ENCODE measurements around the gene PALLD. TPM values are rescaled to one million over a fixed set of nuclear protein-coding genes. Genes with fewer than 3 reads are reported as not detected.

Gene PALLD
- polyA plus RNA-seq, 1 donor (not counting 4 experiments of a cell fraction or from before 2014, with no cell fraction given), result 136 TPM

DNA sequence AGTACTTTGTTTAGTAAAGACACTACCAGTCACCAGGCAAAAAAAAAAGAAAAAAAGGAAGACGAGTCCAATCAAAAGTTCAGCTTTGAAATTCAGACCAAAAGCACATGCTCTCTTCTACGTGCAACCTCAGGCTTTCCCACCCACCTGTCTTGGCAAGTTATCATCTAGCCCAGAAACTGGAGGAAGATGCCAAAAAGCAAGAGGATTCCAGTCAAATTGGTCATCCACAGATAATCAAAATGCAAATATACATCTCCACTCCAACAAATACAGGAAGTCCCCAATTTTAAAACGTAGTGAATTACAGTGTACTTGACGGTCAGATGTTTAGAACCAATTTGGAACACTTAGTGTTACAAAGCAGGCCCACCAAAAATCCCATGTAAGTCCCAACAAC lies 96.5 kb downstream of the PALLD start:
- peaks cover 42% of the 10 kb centered on the region for H3K4me1 ChIP-seq (ENCODE audit: control insufficient read depth, extremely low read depth, insufficient read depth, low read length)
- H2AFZ ChIP-seq (ENCODE audit: control insufficient read depth, low read length), result no peak overlapping the region
- no peaks in the 10 kb centered on the region for H3K9me3 ChIP-seq (ENCODE audit: control insufficient read depth, low read depth, low read length)
- DNase-seq (ENCODE audit: low read depth, low spot score) (no peak), FAIRE-seq (peak; percentile 79)
- TF ChIP-seq, protein P1, sequence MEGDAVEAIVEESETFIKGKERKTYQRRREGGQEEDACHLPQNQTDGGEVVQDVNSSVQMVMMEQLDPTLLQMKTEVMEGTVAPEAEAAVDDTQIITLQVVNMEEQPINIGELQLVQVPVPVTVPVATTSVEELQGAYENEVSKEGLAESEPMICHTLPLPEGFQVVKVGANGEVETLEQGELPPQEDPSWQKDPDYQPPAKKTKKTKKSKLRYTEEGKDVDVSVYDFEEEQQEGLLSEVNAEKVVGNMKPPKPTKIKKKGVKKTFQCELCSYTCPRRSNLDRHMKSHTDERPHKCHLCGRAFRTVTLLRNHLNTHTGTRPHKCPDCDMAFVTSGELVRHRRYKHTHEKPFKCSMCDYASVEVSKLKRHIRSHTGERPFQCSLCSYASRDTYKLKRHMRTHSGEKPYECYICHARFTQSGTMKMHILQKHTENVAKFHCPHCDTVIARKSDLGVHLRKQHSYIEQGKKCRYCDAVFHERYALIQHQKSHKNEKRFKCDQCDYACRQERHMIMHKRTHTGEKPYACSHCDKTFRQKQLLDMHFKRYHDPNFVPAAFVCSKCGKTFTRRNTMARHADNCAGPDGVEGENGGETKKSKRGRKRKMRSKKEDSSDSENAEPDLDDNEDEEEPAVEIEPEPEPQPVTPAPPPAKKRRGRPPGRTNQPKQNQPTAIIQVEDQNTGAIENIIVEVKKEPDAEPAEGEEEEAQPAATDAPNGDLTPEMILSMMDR (optimal IDR thresholded peaks at IDR 0.05 in 1 of 3, IDR thresholded peaks at IDR 0.05 in 1 of 3, conservative IDR thresholded peaks at IDR 0.05 in 1 of 3; ENCODE audit: extremely low read depth in 1 of 3, insufficient read depth in 2 of 3, low read length in 3 of 3), result no peak
- no peak for TF ChIP-seq EZH2 (IDR thresholded peaks at IDR 0.05; ENCODE audit: low read length)
- peak overlapping the region; percentile 35 for H3K9ac ChIP-seq (ENCODE audit: control insufficient read depth, extremely low read depth, insufficient read depth, low read length)
- no peaks in the 10 kb centered on the region for H3K36me3 ChIP-seq (ENCODE audit: control insufficient read depth in 2 of 2, extremely low read depth in 1 of 2, insufficient read depth in 2 of 2, low read length in 2 of 2)
- H3K9me1 ChIP-seq (ENCODE audit: control insufficient read depth, extremely low read depth, insufficient read depth, low read length), result no peaks in the 10 kb centered on the region
- H3K27ac ChIP-seq (ENCODE audit: control insufficient read depth, insufficient read depth, low read length), result peak overlapping the region; percentile 74
- H3K4me3 ChIP-seq (ENCODE audit: control insufficient read depth in 2 of 3, extremely low read depth in 1 of 3, insufficient read depth in 2 of 3, low read depth in 1 of 3, low read length in 3 of 3), result no peak overlapping the region
- no peaks in the 10 kb centered on the region for H3K79me2 ChIP-seq (ENCODE audit: control insufficient read depth, insufficient read depth, low read length)
- no peaks in the 10 kb centered on the region for H3K27me3 ChIP-seq (ENCODE audit: control insufficient read depth, extremely low read depth, insufficient read depth, low read length)
- H3K4me2 ChIP-seq (ENCODE audit: control insufficient read depth, extremely low read depth, insufficient read depth, low read depth, low read length), result peak overlapping the region; percentile 22
- no peaks in the 10 kb centered on the region for H4K20me1 ChIP-seq (ENCODE audit: control insufficient read depth, extremely low read depth, insufficient read depth, low read length)
- dilution Hi-C loops (cut with MboI; ENCODE audit: extremely low pct_ligation_motif_present, low sequenced_read_pairs), result no loop called here

DNA sequence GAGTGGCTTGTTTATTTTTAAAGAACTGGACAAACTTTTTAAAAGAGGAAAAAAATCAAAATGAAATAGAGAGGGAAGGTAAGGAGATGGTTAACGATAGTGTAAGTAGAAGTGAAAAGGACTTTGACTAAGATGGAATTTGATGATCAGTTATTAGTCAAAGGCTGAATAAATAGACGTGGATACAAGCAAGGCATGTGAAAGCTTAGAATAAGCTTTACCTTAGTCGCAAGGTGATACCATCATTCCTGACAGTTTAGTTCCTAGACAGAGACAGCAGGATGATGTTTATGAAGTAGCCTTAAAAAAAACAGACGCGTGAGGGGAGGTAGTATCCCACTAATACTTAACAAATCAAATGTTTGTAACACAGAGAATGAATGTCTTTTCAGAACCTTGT lies 97.3 kb downstream of the PALLD start:
- Histone ChIP-seq H4K20me1 (ENCODE audit: control insufficient read depth, extremely low read depth, insufficient read depth, low read length) (no peaks in the 10 kb centered on the region), H3K4me1 (ENCODE audit: control insufficient read depth, extremely low read depth, insufficient read depth, low read length) (peaks cover 38% of the 10 kb centered on the region), H2AFZ (ENCODE audit: control insufficient read depth, low read length) (peak overlapping the region; percentile 51), H3K27me3 (ENCODE audit: control insufficient read depth, extremely low read depth, insufficient read depth, low read length) (no peaks in the 10 kb centered on the region), H3K9me3 (ENCODE audit: control insufficient read depth, low read depth, low read length) (no peaks in the 10 kb centered on the region), H3K36me3 (ENCODE audit: control insufficient read depth in 2 of 2, extremely low read depth in 1 of 2, insufficient read depth in 2 of 2, low read length in 2 of 2) (no peaks in the 10 kb centered on the region), H3K27ac (ENCODE audit: control insufficient read depth, insufficient read depth, low read length) (peak overlapping the region; percentile 74), H3K4me3 (ENCODE audit: control insufficient read depth in 2 of 3, extremely low read depth in 1 of 3, insufficient read depth in 2 of 3, low read depth in 1 of 3, low read length in 3 of 3) (no peak overlapping the region), H3K79me2 (ENCODE audit: control insufficient read depth, insufficient read depth, low read length) (no peaks in the 10 kb centered on the region), H3K9me1 (ENCODE audit: control insufficient read depth, extremely low read depth, insufficient read depth, low read length) (no peaks in the 10 kb centered on the region), H3K4me2 (ENCODE audit: control insufficient read depth, extremely low read depth, insufficient read depth, low read depth, low read length) (peak overlapping the region; percentile 30), H3K9ac (ENCODE audit: control insufficient read depth, extremely low read depth, insufficient read depth, low read length) (no peak overlapping the region)
- dilution Hi-C loops (cut with MboI; ENCODE audit: extremely low pct_ligation_motif_present, low sequenced_read_pairs), result no loop called here
- no peak for DNase-seq (ENCODE audit: low read depth, low spot score)
- peak; percentile 58 for FAIRE-seq
- no peak for TF ChIP-seq EZH2 (IDR thresholded peaks at IDR 0.05; ENCODE audit: low read length)
- TF ChIP-seq, protein P1 (optimal IDR thresholded peaks at IDR 0.05 in 1 of 3, IDR thresholded peaks at IDR 0.05 in 1 of 3, conservative IDR thresholded peaks at IDR 0.05 in 1 of 3; ENCODE audit: extremely low read depth in 1 of 3, insufficient read depth in 2 of 3, low read length in 3 of 3), result no peak

All from keratinocyte (primary cell).